Panc1 (cell line): ENCODE data around the gene SERTAD2.

Experiments used
- POLR2AphosphoS5 ChIP-seq: IDR thresholded peaks from 2 replicates; pipeline ENCODE4 v1.6.1; 2012; ENCODE audit warnings: mild to moderate bottlenecking, low read depth, low read length, moderate library complexity
- SIN3A ChIP-seq: IDR thresholded peaks from 2 replicates; pipeline ENCODE4 v1.6.1; 2012; ENCODE audit warnings: low read depth, mild to moderate bottlenecking, low read length, moderate library complexity, borderline replicate concordance; ENCODE audit not compliant: insufficient read depth
- TCF7L2 ChIP-seq: IDR thresholded peaks from 2 replicates; pipeline ENCODE4 v1.6.1; 2011; ENCODE audit warnings: mild to moderate bottlenecking, low read depth, low read length, inconsistent platforms
- TF ChIP-seq, protein P1 (sequence below): fragments of 450-650 bp; IDR thresholded peaks from 2 replicates; pipeline ENCODE4 v1.5.1; 2017; ENCODE audit warnings: mild to moderate bottlenecking
- TF ChIP-seq, protein P2 (sequence below), 2 experiments: IDR thresholded peaks; 2 replicates each; pipeline ENCODE4 v1.6.1; 2011 to 2012; ENCODE audit warnings: low read depth in 2 of 2, control low read depth in 1 of 2, low read length in 1 of 2, mild to moderate bottlenecking in 1 of 2, moderate library complexity in 1 of 2; ENCODE audit not compliant: insufficient read depth in 1 of 2

- TF ChIP-seq, protein P1, sequence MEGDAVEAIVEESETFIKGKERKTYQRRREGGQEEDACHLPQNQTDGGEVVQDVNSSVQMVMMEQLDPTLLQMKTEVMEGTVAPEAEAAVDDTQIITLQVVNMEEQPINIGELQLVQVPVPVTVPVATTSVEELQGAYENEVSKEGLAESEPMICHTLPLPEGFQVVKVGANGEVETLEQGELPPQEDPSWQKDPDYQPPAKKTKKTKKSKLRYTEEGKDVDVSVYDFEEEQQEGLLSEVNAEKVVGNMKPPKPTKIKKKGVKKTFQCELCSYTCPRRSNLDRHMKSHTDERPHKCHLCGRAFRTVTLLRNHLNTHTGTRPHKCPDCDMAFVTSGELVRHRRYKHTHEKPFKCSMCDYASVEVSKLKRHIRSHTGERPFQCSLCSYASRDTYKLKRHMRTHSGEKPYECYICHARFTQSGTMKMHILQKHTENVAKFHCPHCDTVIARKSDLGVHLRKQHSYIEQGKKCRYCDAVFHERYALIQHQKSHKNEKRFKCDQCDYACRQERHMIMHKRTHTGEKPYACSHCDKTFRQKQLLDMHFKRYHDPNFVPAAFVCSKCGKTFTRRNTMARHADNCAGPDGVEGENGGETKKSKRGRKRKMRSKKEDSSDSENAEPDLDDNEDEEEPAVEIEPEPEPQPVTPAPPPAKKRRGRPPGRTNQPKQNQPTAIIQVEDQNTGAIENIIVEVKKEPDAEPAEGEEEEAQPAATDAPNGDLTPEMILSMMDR: no peak
- TF ChIP-seq, protein P2, sequence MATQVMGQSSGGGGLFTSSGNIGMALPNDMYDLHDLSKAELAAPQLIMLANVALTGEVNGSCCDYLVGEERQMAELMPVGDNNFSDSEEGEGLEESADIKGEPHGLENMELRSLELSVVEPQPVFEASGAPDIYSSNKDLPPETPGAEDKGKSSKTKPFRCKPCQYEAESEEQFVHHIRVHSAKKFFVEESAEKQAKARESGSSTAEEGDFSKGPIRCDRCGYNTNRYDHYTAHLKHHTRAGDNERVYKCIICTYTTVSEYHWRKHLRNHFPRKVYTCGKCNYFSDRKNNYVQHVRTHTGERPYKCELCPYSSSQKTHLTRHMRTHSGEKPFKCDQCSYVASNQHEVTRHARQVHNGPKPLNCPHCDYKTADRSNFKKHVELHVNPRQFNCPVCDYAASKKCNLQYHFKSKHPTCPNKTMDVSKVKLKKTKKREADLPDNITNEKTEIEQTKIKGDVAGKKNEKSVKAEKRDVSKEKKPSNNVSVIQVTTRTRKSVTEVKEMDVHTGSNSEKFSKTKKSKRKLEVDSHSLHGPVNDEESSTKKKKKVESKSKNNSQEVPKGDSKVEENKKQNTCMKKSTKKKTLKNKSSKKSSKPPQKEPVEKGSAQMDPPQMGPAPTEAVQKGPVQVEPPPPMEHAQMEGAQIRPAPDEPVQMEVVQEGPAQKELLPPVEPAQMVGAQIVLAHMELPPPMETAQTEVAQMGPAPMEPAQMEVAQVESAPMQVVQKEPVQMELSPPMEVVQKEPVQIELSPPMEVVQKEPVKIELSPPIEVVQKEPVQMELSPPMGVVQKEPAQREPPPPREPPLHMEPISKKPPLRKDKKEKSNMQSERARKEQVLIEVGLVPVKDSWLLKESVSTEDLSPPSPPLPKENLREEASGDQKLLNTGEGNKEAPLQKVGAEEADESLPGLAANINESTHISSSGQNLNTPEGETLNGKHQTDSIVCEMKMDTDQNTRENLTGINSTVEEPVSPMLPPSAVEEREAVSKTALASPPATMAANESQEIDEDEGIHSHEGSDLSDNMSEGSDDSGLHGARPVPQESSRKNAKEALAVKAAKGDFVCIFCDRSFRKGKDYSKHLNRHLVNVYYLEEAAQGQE (IDR thresholded peaks at IDR 0.05; ENCODE audit: insufficient read depth in 1 of 2, low read depth in 2 of 2, low read length in 1 of 2): no peak
- no peak for TF ChIP-seq POLR2AphosphoS5
- no peak for TF ChIP-seq TCF7L2
- no peak for TF ChIP-seq SIN3A
These were observed 23.0 kb downstream of the SERTAD2 start for GRCh38 chr2:64630752-64631151.
